Glutamatergic neuron (in vitro differentiated cells): Measurements from ENCODE around the gene CFAP43. TPM values are rescaled to one million over a fixed set of nuclear protein-coding genes. Genes with fewer than 3 reads are reported as not detected.

Experiments
- DNase-seq: peaks from one replicate; pipeline ENCODE4 v3.0.0; 2022
- H3K27ac Mint-ChIP-seq: one replicate; pipeline ENCODE4 v1.8.0; 2020; ENCODE audit warnings: mild to moderate bottlenecking, mixed read lengths, inconsistent platforms; ENCODE audit not compliant: unreplicated experiment
- H3K27me3 Mint-ChIP-seq: one replicate; pipeline ENCODE4 v1.8.0; 2020; ENCODE audit warnings: mild to moderate bottlenecking, moderate library complexity, mixed read lengths, inconsistent platforms; ENCODE audit not compliant: unreplicated experiment
- H3K36me3 Mint-ChIP-seq: one replicate; pipeline ENCODE4 v1.8.0; 2020; ENCODE audit warnings: mild to moderate bottlenecking, mixed read lengths, inconsistent platforms; ENCODE audit not compliant: unreplicated experiment
- H3K4me1 Mint-ChIP-seq: one replicate; pipeline ENCODE4 v1.8.0; 2020; ENCODE audit warnings: mild to moderate bottlenecking, low read depth, mixed read lengths, inconsistent platforms; ENCODE audit not compliant: unreplicated experiment
- H3K4me3 Mint-ChIP-seq: one replicate; pipeline ENCODE4 v1.8.0; 2020; ENCODE audit warnings: mild to moderate bottlenecking, mixed read lengths, inconsistent platforms; ENCODE audit not compliant: unreplicated experiment
- H3K9me3 Mint-ChIP-seq: one replicate; pipeline ENCODE4 v1.8.0; 2020; ENCODE audit warnings: mild to moderate bottlenecking, moderate library complexity, mixed read lengths, inconsistent platforms; ENCODE audit not compliant: unreplicated experiment
- CTCF ChIP-seq: fragments of 200-600 bp; sonication (generic); IDR thresholded peaks from one replicate; pipeline ENCODE4 v1.5.0; 2021; ENCODE audit not compliant: partially characterized antibody, unreplicated experiment
- total RNA-seq: library from RNA; stranded (reverse); fragmentation: NEBNext Ultra II Directional; extraction: Animal tissue kit (Norgen Biotek cat#: 25700); gene quantifications from one replicate; pipeline ENCODE4 v1.2.1, GENCODE V29; 2021; ENCODE audit not compliant: unreplicated experiment

The CFAP43 gene
- total RNA-seq, 1 donor from 2014 or later: 0.44 TPM

- Mint-ChIP-seq H3K36me3 (no peaks in the 10 kb centered on the region), H3K9me3 (no peaks in the 10 kb centered on the region), H3K4me1 (no peaks in the 10 kb centered on the region), H3K27ac (no peak overlapping the region), H3K27me3 (peaks cover 2% of the 10 kb centered on the region), H3K4me3 (no peak overlapping the region)
- TF ChIP-seq CTCF: no peak
- no peak for DNase-seq
These were observed 32.6 kb downstream of the CFAP43 start for GRCh38 chr10:104199567-104199966.

DNA sequence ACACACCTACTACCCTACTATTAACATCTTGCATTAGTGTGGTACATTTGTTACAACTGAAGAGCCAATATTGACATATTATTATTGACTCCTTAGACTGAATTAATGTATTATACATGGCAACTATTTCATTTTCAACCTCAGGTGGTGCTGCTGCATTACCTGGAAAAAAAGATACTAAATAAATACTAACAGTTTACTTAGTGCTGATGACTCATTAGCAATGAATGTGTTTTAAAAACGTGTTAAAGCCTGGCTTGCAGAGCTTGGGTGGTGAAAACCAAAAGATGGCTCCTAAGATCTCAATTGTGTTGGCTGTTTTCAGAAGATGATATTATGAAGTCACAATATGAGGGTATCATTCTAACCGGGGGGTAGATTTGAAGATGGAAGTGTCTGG is 34.8 kb downstream of the CFAP43 start:
- peaks cover 2% of the 10 kb centered on the region for H3K27me3 Mint-ChIP-seq
- no peaks in the 10 kb centered on the region for H3K36me3 Mint-ChIP-seq
- TF ChIP-seq CTCF: no peak
- no peak overlapping the region for H3K27ac Mint-ChIP-seq
- no peak for DNase-seq
- H3K4me3 Mint-ChIP-seq: no peak overlapping the region
- no peaks in the 10 kb centered on the region for H3K4me1 Mint-ChIP-seq
- no peaks in the 10 kb centered on the region for H3K9me3 Mint-ChIP-seq

- H3K4me1 Mint-ChIP-seq: no peaks in the 10 kb centered on the region
- DNase-seq: no peak
- no peak overlapping the region for H3K4me3 Mint-ChIP-seq
- peaks cover 2% of the 10 kb centered on the region for H3K27me3 Mint-ChIP-seq
- H3K27ac Mint-ChIP-seq: no peak overlapping the region
- no peaks in the 10 kb centered on the region for H3K9me3 Mint-ChIP-seq
- no peaks in the 10 kb centered on the region for H3K36me3 Mint-ChIP-seq
- no peak for TF ChIP-seq CTCF
These were observed 36.5 kb downstream of the CFAP43 start for GRCh38 chr10:104195706-104196105.

DNA sequence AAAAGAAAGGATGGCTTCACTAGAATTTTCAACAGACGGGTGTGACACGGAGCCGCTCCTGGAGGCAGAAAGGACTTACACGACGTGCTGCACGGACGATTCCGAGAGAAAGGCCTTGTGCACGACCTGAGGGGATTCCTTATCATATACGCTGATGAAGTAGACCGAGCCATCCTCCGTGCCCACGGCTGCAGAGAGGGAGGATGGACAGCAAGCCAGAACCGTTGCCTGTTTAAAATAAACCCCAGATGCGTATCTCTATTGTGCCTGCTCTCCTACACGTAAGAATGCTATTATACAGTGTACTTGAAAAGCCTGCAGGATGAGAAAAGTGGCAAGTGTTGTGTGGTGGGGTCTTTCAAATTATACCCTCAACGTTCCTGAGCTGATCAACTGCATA is 38.4 kb downstream of the CFAP43 start:
- TF ChIP-seq CTCF: no peak

DNA sequence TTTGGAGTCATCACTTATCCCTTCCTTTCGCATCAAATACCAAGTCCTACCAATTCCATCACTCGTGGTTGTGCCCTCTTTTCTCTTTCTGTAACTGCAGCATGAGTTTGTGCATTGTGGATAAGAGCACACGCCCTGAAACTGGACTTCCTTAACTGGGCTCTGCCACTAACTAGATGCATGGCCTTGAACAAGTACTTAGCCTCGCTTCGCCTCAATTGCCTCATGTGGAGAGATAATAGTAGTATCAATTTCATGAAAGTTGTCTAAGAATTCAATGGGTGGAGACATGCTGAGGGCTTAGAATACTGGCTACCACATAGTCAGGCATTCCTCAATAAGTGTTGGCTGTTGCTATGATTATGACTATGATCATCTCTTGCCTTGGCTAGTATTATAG is 41.5 kb downstream of the CFAP43 start:
- no peak for TF ChIP-seq CTCF
- no peaks in the 10 kb centered on the region for H3K27me3 Mint-ChIP-seq
- no peak for DNase-seq
- H3K27ac Mint-ChIP-seq: no peak overlapping the region
- H3K9me3 Mint-ChIP-seq: no peaks in the 10 kb centered on the region
- no peaks in the 10 kb centered on the region for H3K4me1 Mint-ChIP-seq
- H3K36me3 Mint-ChIP-seq: no peaks in the 10 kb centered on the region
- no peak overlapping the region for H3K4me3 Mint-ChIP-seq

More for the DNA sequence above, 38.4 kb downstream of the CFAP43 start:
- Mint-ChIP-seq H3K9me3 (no peaks in the 10 kb centered on the region), H3K36me3 (no peaks in the 10 kb centered on the region), H3K4me3 (no peak overlapping the region), H3K27ac (no peak overlapping the region), H3K27me3 (no peaks in the 10 kb centered on the region), H3K4me1 (no peaks in the 10 kb centered on the region)
- DNase-seq: no peak
